ENCODE data around the gene CECR2. TPM values are rescaled to one million over a fixed set of nuclear protein-coding genes. Genes with fewer than 3 reads are reported as not detected.

CECR2 gene
- total RNA-seq, 1 experiment from 2014 or later = not detected

GRCh38 chr22:17549655-17550054 is 180.4 kb downstream of the CECR2 start:
- CTCF ChIA-PET = interaction anchor here (0.6 kb wide), 1 partner anchor 117 kb away, joined by 13 read pairs; no protein-coding TSS in a partner anchor
- no peaks in the 10 kb centered on the region for H3K9me3 ChIP-seq (ENCODE audit: low read length)
- H3K36me3 ChIP-seq (ENCODE audit: low read depth, low read length) = no peaks in the 10 kb centered on the region
- H3K4me1 ChIP-seq (ENCODE audit: insufficient read depth, low read length) = no peaks in the 10 kb centered on the region
- no peak overlapping the region for H3K4me3 ChIP-seq (ENCODE audit: low read length)
- no peak overlapping the region for H3K27ac ChIP-seq (ENCODE audit: low read length)
- POLR2A ChIA-PET (ENCODE audit: unreplicated experiment) = no interaction called here
- no peak overlapping the region for H3K9ac ChIP-seq (ENCODE audit: low read length)
- H4K20me1 ChIP-seq (ENCODE audit: low read length) = no peaks in the 10 kb centered on the region
- no peaks in the 10 kb centered on the region for H3F3A ChIP-seq (ENCODE audit: low read length, unreplicated experiment)
- H2AFZ ChIP-seq (ENCODE audit: low read length) = no peak overlapping the region
- BruUV-seq (replicated peaks) = no TSS peak
- DNase-seq (no peak), ATAC-seq (no peak)
- intact Hi-C loops (cut with micrococcal nuclease) = no loop called here
- H3K27me3 ChIP-seq (ENCODE audit: low read length) = no peaks in the 10 kb centered on the region
- TF ChIP-seq EZH2 (IDR thresholded peaks at IDR 0.05; ENCODE audit: low read length, unreplicated experiment) (no peak), EZH2phosphoT487 (IDR thresholded peaks at IDR 0.05; ENCODE audit: borderline replicate concordance, low read length) (no peak), CTCF (conservative IDR thresholded peaks at IDR 0.05; ENCODE audit: low read depth, low read length) (no peak)
- H3K79me2 ChIP-seq (ENCODE audit: low read length) = no peaks in the 10 kb centered on the region
- H3K9me2 ChIP-seq (replicated peaks; ENCODE audit: low read length) = no peaks in the 10 kb centered on the region
- H3K4me2 ChIP-seq (ENCODE audit: low read length) = no peak overlapping the region

GRCh38 chr22:17552737-17553136 is 183.5 kb downstream of the CECR2 start:
- TF ChIP-seq EZH2phosphoT487 (IDR thresholded peaks at IDR 0.05; ENCODE audit: borderline replicate concordance, low read length) (no peak), CTCF (conservative IDR thresholded peaks at IDR 0.05; ENCODE audit: low read depth, low read length) (no peak), EZH2 (IDR thresholded peaks at IDR 0.05; ENCODE audit: low read length, unreplicated experiment) (no peak)
- no peaks in the 10 kb centered on the region for H3K9me3 ChIP-seq (ENCODE audit: low read length)

GRCh38 chr22:17554814-17555213 is 185.6 kb downstream of the CECR2 start:
- Histone ChIP-seq H3K4me3 (ENCODE audit: low read length) (no peak overlapping the region), H3K9me3 (ENCODE audit: low read length) (no peaks in the 10 kb centered on the region), H2AFZ (ENCODE audit: low read length) (no peak overlapping the region), H3K4me2 (ENCODE audit: low read length) (no peak overlapping the region), H3K27ac (ENCODE audit: low read length) (no peak overlapping the region), H3K4me1 (ENCODE audit: insufficient read depth, low read length) (no peaks in the 10 kb centered on the region), H3K9me2 (replicated peaks; ENCODE audit: low read length) (no peaks in the 10 kb centered on the region), H3K9ac (ENCODE audit: low read length) (no peak overlapping the region), H3K27me3 (ENCODE audit: low read length) (no peaks in the 10 kb centered on the region), H3K36me3 (ENCODE audit: low read depth, low read length) (no peaks in the 10 kb centered on the region), H3K79me2 (ENCODE audit: low read length) (no peaks in the 10 kb centered on the region), H3F3A (ENCODE audit: low read length, unreplicated experiment) (no peaks in the 10 kb centered on the region), H4K20me1 (ENCODE audit: low read length) (no peaks in the 10 kb centered on the region)
- DNase-seq = no peak
- CTCF ChIA-PET = no interaction called here
- POLR2A ChIA-PET (ENCODE audit: unreplicated experiment) = no interaction called here
- no peak for ATAC-seq
- TF ChIP-seq EZH2phosphoT487 (IDR thresholded peaks at IDR 0.05; ENCODE audit: borderline replicate concordance, low read length) = no peak
- TF ChIP-seq CTCF (conservative IDR thresholded peaks at IDR 0.05; ENCODE audit: low read depth, low read length) = no peak
- no peak for TF ChIP-seq EZH2 (IDR thresholded peaks at IDR 0.05; ENCODE audit: low read length, unreplicated experiment)
- no TSS peak for BruUV-seq (replicated peaks)
- intact Hi-C loops (cut with micrococcal nuclease) = no loop called here

More at GRCh38 chr22:17552737-17553136, 183.5 kb downstream of the CECR2 start:
- CTCF ChIA-PET = interaction anchor here (0.6 kb wide), 1 partner anchor 508 kb away, joined by 7 read pairs; no protein-coding TSS in a partner anchor
- DNase-seq (no peak), ATAC-seq (no peak)
- intact Hi-C loops (cut with micrococcal nuclease) = no loop called here
- Histone ChIP-seq H3K27ac (ENCODE audit: low read length) (no peak overlapping the region), H3K4me3 (ENCODE audit: low read length) (no peak overlapping the region), H3F3A (ENCODE audit: low read length, unreplicated experiment) (no peaks in the 10 kb centered on the region), H3K9ac (ENCODE audit: low read length) (no peak overlapping the region), H2AFZ (ENCODE audit: low read length) (no peak overlapping the region), H3K27me3 (ENCODE audit: low read length) (no peaks in the 10 kb centered on the region), H3K4me2 (ENCODE audit: low read length) (no peak overlapping the region), H3K4me1 (ENCODE audit: insufficient read depth, low read length) (no peaks in the 10 kb centered on the region), H3K9me2 (replicated peaks; ENCODE audit: low read length) (no peaks in the 10 kb centered on the region), H3K36me3 (ENCODE audit: low read depth, low read length) (no peaks in the 10 kb centered on the region), H4K20me1 (ENCODE audit: low read length) (no peaks in the 10 kb centered on the region), H3K79me2 (ENCODE audit: low read length) (no peaks in the 10 kb centered on the region)
- POLR2A ChIA-PET (ENCODE audit: unreplicated experiment) = no interaction called here
- BruUV-seq (replicated peaks) = no TSS peak
